ENCODE measurements around the gene UPK1A. TPM values are rescaled to one million over a fixed set of nuclear protein-coding genes. Genes with fewer than 3 reads are reported as not detected.

The UPK1A gene
- total and polyA plus RNA-seq, 2 donors (not counting 3 experiments of a cell fraction or from before 2014, with no cell fraction given): not detected

DNA sequence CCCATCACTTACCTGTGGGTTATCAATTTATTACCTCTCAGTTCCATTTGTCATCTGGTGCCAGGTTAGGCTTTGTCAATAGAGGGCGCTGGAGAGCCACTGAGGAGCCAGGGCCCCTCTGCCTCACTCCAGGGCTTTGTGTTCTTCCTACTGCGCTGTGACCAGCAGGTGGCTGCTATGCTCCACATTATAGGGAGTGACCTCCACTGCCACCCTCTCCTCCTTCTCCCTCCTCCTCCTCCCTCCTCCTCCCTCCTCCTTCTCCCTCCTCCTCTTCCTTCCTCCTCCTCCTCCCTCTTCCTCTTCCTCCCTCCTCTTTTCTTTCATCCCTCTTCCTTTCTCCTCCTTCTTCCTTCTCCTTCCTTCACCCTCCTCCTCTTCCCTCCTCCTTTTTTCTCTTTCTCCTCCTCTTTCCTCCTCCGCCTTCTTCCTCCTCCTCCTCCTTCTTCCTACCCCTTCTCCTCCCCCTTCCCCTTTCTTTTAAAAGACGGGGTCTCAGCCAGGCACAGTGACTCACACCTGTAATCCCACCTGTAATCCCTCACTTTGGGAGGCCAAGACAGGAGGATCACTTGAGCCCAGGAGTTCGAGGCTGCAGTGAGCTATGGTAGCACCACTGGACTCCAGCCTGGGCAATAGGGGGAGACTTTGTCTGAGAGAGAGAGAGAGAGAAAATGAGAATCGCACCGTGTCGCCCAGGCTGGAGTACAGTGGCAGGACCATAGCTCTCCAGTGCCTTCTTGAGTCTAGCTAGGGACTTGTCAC is 27.7 kb downstream of the UPK1A start:
- Histone ChIP-seq H3K4me2 (ENCODE audit: insufficient read depth, low read length) (no peak overlapping the region), H4K20me1 (replicated peaks; ENCODE audit: control insufficient read depth, extremely low read depth, insufficient read depth, low read length) (no peaks in the 10 kb centered on the region), H2AFZ (ENCODE audit: low read depth, low read length) (no peak overlapping the region), H3K36me3 (ENCODE audit: control insufficient read depth in 2 of 2, extremely low read depth in 1 of 2, insufficient read depth in 2 of 2, low read length in 2 of 2) (no peaks in the 10 kb centered on the region), H3K4me1 (ENCODE audit: control insufficient read depth, extremely low read depth, insufficient read depth, low read length) (no peaks in the 10 kb centered on the region), H3K9me1 (replicated peaks; ENCODE audit: control insufficient read depth, extremely low read depth, insufficient read depth, low read length) (no peaks in the 10 kb centered on the region), H3K79me2 (ENCODE audit: control insufficient read depth, insufficient read depth, low read length) (no peaks in the 10 kb centered on the region), H3K4me3 (replicated peaks in 1 of 3; ENCODE audit: insufficient read depth in 1 of 3, low read depth in 1 of 3, low read length in 3 of 3) (no peak overlapping the region), H3K27ac (ENCODE audit: insufficient read depth, low read depth, low read length) (no peak overlapping the region), H3K27me3 (ENCODE audit: control insufficient read depth in 2 of 2, insufficient read depth in 2 of 2, low read length in 2 of 2) (no peaks in the 10 kb centered on the region), H3K9ac (replicated peaks; ENCODE audit: extremely low read depth, insufficient read depth, low read length) (no peak overlapping the region), H3K9me3 (replicated peaks; ENCODE audit: control insufficient read depth, insufficient read depth, low read length) (no peaks in the 10 kb centered on the region)
- dilution Hi-C loops (cut with MboI; ENCODE audit: extremely low pct_ligation_motif_present, low sequenced_read_pairs) (no loop called here), intact Hi-C loops (cut with micrococcal nuclease) (loop anchor here (1.0 to 5.0 kb wide), 5 partner anchors 23 to 237 kb away; partner anchors contain the start of gene TMEM147)
- ChIA-PET POLR2A (no interaction called here), CTCF (interaction anchor here (0.7 to 6.8 kb wide), 13 partner anchors 9 to 238 kb away, joined by 3 to 54 read pairs (median 4); no protein-coding TSS in a partner anchor)
- FAIRE-seq (peak; percentile 86), DNase-seq (ENCODE audit: low read depth, low spot score) (peak; percentile 78)
- BruUV-seq (replicated peaks): no TSS peak
- TF ChIP-seq, protein P1, sequence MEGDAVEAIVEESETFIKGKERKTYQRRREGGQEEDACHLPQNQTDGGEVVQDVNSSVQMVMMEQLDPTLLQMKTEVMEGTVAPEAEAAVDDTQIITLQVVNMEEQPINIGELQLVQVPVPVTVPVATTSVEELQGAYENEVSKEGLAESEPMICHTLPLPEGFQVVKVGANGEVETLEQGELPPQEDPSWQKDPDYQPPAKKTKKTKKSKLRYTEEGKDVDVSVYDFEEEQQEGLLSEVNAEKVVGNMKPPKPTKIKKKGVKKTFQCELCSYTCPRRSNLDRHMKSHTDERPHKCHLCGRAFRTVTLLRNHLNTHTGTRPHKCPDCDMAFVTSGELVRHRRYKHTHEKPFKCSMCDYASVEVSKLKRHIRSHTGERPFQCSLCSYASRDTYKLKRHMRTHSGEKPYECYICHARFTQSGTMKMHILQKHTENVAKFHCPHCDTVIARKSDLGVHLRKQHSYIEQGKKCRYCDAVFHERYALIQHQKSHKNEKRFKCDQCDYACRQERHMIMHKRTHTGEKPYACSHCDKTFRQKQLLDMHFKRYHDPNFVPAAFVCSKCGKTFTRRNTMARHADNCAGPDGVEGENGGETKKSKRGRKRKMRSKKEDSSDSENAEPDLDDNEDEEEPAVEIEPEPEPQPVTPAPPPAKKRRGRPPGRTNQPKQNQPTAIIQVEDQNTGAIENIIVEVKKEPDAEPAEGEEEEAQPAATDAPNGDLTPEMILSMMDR (IDR thresholded peaks at IDR 0.05; ENCODE audit: extremely low read depth in 1 of 2, insufficient read depth in 1 of 2, low read depth in 1 of 2, low read length in 2 of 2): peak; percentile 97
- TF ChIP-seq GATA2 (IDR thresholded peaks at IDR 0.05; ENCODE audit: insufficient read depth, insufficient read length, low read depth, low read length): no peak

DNA sequence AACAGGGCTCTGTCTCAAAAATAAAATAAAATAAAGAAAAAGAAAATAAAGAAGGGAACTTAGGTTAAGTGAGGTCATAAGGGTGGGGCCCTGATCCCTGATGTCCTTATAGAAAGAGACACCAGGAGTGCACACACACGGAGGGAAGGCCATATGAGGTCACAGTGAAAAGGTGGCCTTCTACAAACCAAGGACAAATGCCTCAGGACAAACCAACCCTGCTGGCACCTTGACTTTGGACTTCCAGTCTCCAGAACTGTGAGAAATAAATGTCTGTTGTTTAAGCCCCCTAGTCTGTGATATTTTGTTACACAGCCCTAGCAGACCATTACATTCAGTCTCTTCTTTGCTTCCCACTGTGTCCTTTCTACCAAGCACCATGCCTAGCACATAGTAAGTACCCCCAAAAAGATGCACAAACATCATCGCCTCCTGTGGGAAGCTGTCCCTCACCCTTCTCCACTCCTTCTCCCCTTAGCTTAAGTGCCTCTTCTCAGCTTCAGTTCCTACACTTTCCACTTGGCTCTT is 29.6 kb downstream of the UPK1A start:
- no TSS peak for BruUV-seq (replicated peaks)
- no peak for FAIRE-seq

More for the DNA sequence above, 29.6 kb downstream of the UPK1A start:
- no peak overlapping the region for H3K4me3 ChIP-seq (replicated peaks in 1 of 3; ENCODE audit: insufficient read depth in 1 of 3, low read depth in 1 of 3, low read length in 3 of 3)
- dilution Hi-C loops (cut with MboI; ENCODE audit: extremely low pct_ligation_motif_present, low sequenced_read_pairs): no loop called here
- H3K79me2 ChIP-seq (ENCODE audit: control insufficient read depth, insufficient read depth, low read length): no peaks in the 10 kb centered on the region
- no peak overlapping the region for H3K9ac ChIP-seq (replicated peaks; ENCODE audit: extremely low read depth, insufficient read depth, low read length)
- TF ChIP-seq, protein P1 (IDR thresholded peaks at IDR 0.05; ENCODE audit: extremely low read depth in 1 of 2, insufficient read depth in 1 of 2, low read depth in 1 of 2, low read length in 2 of 2): no peak
- no peak for TF ChIP-seq FOS (IDR thresholded peaks at IDR 0.05; ENCODE audit: borderline replicate concordance, insufficient read depth, low read length)
- ChIA-PET CTCF (interaction anchor here (6.8 kb wide), 1 partner anchor 124 kb away, joined by 54 read pairs; no protein-coding TSS in a partner anchor), POLR2A (no interaction called here)
- no peak overlapping the region for H2AFZ ChIP-seq (ENCODE audit: low read depth, low read length)
- no peaks in the 10 kb centered on the region for H4K20me1 ChIP-seq (replicated peaks; ENCODE audit: control insufficient read depth, extremely low read depth, insufficient read depth, low read length)
- no peak overlapping the region for H3K27ac ChIP-seq (ENCODE audit: insufficient read depth, low read depth, low read length)
- intact Hi-C loops (cut with micrococcal nuclease): no loop called here
- no peaks in the 10 kb centered on the region for H3K27me3 ChIP-seq (ENCODE audit: control insufficient read depth in 2 of 2, insufficient read depth in 2 of 2, low read length in 2 of 2)
- no peaks in the 10 kb centered on the region for H3K9me3 ChIP-seq (replicated peaks; ENCODE audit: control insufficient read depth, insufficient read depth, low read length)
- no peaks in the 10 kb centered on the region for H3K9me1 ChIP-seq (replicated peaks; ENCODE audit: control insufficient read depth, extremely low read depth, insufficient read depth, low read length)
- H3K36me3 ChIP-seq (ENCODE audit: control insufficient read depth in 2 of 2, extremely low read depth in 1 of 2, insufficient read depth in 2 of 2, low read length in 2 of 2): no peaks in the 10 kb centered on the region
- DNase-seq (ENCODE audit: low read depth, low spot score): no peak
- no peaks in the 10 kb centered on the region for H3K4me1 ChIP-seq (ENCODE audit: control insufficient read depth, extremely low read depth, insufficient read depth, low read length)
- no peak overlapping the region for H3K4me2 ChIP-seq (ENCODE audit: insufficient read depth, low read length)
